Endothelial cell of umbilical vein (primary cell): ENCODE results near the gene CD207. TPM values are rescaled to one million over a fixed set of nuclear protein-coding genes. Genes with fewer than 3 reads are reported as not detected.

Source experiments
- BruUV-seq: library from RNA; stranded (reverse); fragments of 400-500 nt; replicated peaks from 2 replicates; lab custom pipeline; 2021; lab: Mats Ljungman, UMichigan
- CTCF ChIA-PET: fragments of 300-600, 350-600 bp; sonication (Branson Sonifier 250); formaldehyde crosslinking; loops from one replicate; lab custom pipeline; 2021; ENCODE audit warnings: antibody characterized with exemption, inconsistent platforms; lab: Charles Lee
- POLR2A ChIA-PET: fragments of 300-600, 350-600 bp; sonication (Branson Sonifier 250); formaldehyde crosslinking; loops from one replicate; lab custom pipeline; 2021; ENCODE audit warnings: antibody characterized with exemption, inconsistent platforms; lab: Charles Lee
- DNase-seq: peaks from one replicate; pipeline ENCODE4 v3.0.0-alpha.2; 2011; ENCODE audit warnings: low read depth, low spot score
- FAIRE-seq: peaks from 2 replicates; lab custom pipeline; 2011; peaks lifted over from hg19 to GRCh38; lab: Jason Lieb, UNC
- H2AFZ ChIP-seq: 2 replicates; pipeline ENCODE4 v1.6.0; 2012; ENCODE audit warnings: low read depth, low read length, control low read depth, inconsistent platforms
- H3K27ac ChIP-seq: 2 replicates; pipeline ENCODE4 v1.5.1; 2011; ENCODE audit warnings: low read depth, mild to moderate bottlenecking, control low read depth, low read length, moderate library complexity; ENCODE audit not compliant: insufficient read depth
- H3K27me3 ChIP-seq, 2 experiments: 2 replicates each; pipeline versions ENCODE4 v1.6.0 to v1.6.1; 2011; ENCODE audit warnings: low read length in 2 of 2, mixed read lengths in 1 of 2; ENCODE audit not compliant: control insufficient read depth in 2 of 2, insufficient read depth in 2 of 2
- H3K36me3 ChIP-seq, 2 experiments: 2 replicates in 1 of 2; 3 replicates in 1 of 2; pipeline ENCODE4 v1.5.1; 2011; ENCODE audit warnings: low read length in 2 of 2, mild to moderate bottlenecking in 1 of 2, moderate library complexity in 1 of 2; ENCODE audit not compliant: control insufficient read depth in 2 of 2, insufficient read depth in 2 of 2; ENCODE audit errors: extremely low read depth in 1 of 2
- H3K4me1 ChIP-seq: 3 replicates; pipeline ENCODE4 v1.5.1; 2011; ENCODE audit warnings: mild to moderate bottlenecking, low read length; ENCODE audit not compliant: control insufficient read depth, insufficient read depth; ENCODE audit errors: extremely low read depth
- H3K4me2 ChIP-seq: 2 replicates; pipeline ENCODE4 v1.6.1; 2011; ENCODE audit warnings: low read length, control low read depth, mixed read lengths; ENCODE audit not compliant: insufficient read depth
- H3K4me3 ChIP-seq, 3 experiments: fragments of 200-600 bp in 1 of 3; sonication (generic), shearing (Covaris generic) in 1 of 3; replicated peaks in 1 of 3; 2 replicates each; pipeline ENCODE4 v1.5.1; 2011 to 2016; ENCODE audit warnings: control low read depth in 3 of 3, low read length in 3 of 3, mild to moderate bottlenecking in 2 of 3, inconsistent platforms in 1 of 3, low read depth in 1 of 3, moderate library complexity in 1 of 3; ENCODE audit not compliant: insufficient read depth in 1 of 3
- H3K79me2 ChIP-seq: 2 replicates; pipeline ENCODE4 v1.6.0; 2012; ENCODE audit warnings: low read length, inconsistent platforms; ENCODE audit not compliant: control insufficient read depth, insufficient read depth
- H3K9ac ChIP-seq: replicated peaks from 2 replicates; pipeline ENCODE3; 2011; ENCODE audit warnings: low read length, control low read depth; ENCODE audit not compliant: insufficient read depth; ENCODE audit errors: extremely low read depth
- H3K9me1 ChIP-seq: replicated peaks from 3 replicates; pipeline ENCODE4 v1.6.0; 2011; ENCODE audit warnings: mild to moderate bottlenecking, low read length; ENCODE audit not compliant: control insufficient read depth, insufficient read depth; ENCODE audit errors: extremely low read depth
- H3K9me3 ChIP-seq: replicated peaks from 2 replicates; pipeline ENCODE4 v1.5.1; 2012; ENCODE audit warnings: low read length, inconsistent platforms; ENCODE audit not compliant: control insufficient read depth, insufficient read depth
- H4K20me1 ChIP-seq: replicated peaks from 2 replicates; pipeline ENCODE3; 2011; ENCODE audit warnings: mild to moderate bottlenecking, low read length; ENCODE audit not compliant: control insufficient read depth, insufficient read depth; ENCODE audit errors: extremely low read depth
- EZH2 ChIP-seq: IDR thresholded peaks from 2 replicates; pipeline ENCODE4 v1.6.1; 2012; ENCODE audit warnings: borderline replicate concordance, low read depth, mild to moderate bottlenecking, moderate library complexity, low read length, inconsistent platforms; ENCODE audit not compliant: severe bottlenecking
- FOS ChIP-seq: IDR thresholded peaks from 2 replicates; pipeline ENCODE4 v1.6.1; 2011; ENCODE audit warnings: mild to moderate bottlenecking, low read length, moderate library complexity, borderline replicate concordance; ENCODE audit not compliant: insufficient read depth
- GATA2 ChIP-seq: IDR thresholded peaks from 2 replicates; pipeline ENCODE4 v1.7.0; 2011; ENCODE audit warnings: low read depth, mild to moderate bottlenecking, moderate library complexity, mixed read lengths, low read length; ENCODE audit not compliant: insufficient read length, insufficient read depth
- JUN ChIP-seq: IDR thresholded peaks from 2 replicates; pipeline ENCODE4 v1.6.1; 2011; ENCODE audit warnings: borderline replicate concordance, low read depth; ENCODE audit not compliant: insufficient read length, insufficient read depth
- MYC ChIP-seq: IDR thresholded peaks from one replicate; pipeline ENCODE4 v1.6.1; 2011; ENCODE audit warnings: mild to moderate bottlenecking, low read depth, low read length
- POLR2A ChIP-seq: IDR thresholded peaks from 2 replicates; pipeline ENCODE4 v1.6.1; 2012; ENCODE audit warnings: low read depth, mild to moderate bottlenecking, control low read depth, low read length
- POLR2AphosphoS5 ChIP-seq: IDR thresholded peaks from 2 replicates; pipeline ENCODE4 v1.6.1; 2012; ENCODE audit warnings: low read depth, mild to moderate bottlenecking, control low read depth, low read length, moderate library complexity; ENCODE audit not compliant: insufficient read depth
- dilution Hi-C: fragments of 300-500 bp; cut with MboI; formaldehyde crosslinking; loops from one replicate; pipeline ENCODE4 v1.15.0; 2019; ENCODE audit warnings: low sequenced_read_pairs; ENCODE audit not compliant: extremely low pct_ligation_motif_present
- intact Hi-C: fragments of 100-400 bp; cut with micrococcal nuclease; formaldehyde crosslinking; loops from one replicate; pipeline ENCODE4 v1.10.0; 2022
- polyA plus RNA-seq, 4 experiments: library from polyadenylated mRNA; depleted of rRNA in 3 of 4; stranded (reverse) in 3 of 4; unstranded in 1 of 4; fragments of >200 nt; gene quantifications; 2 replicates each; pipeline versions ENCODE4 v1.2.1 to v1.2.3, GENCODE V29; 2011 to 2012; ENCODE audit warnings: missing spikeins in 1 of 4
- total RNA-seq: library from RNA; stranded (reverse); gene quantifications from 2 replicates; pipeline ENCODE4 v1.2.3, GENCODE V29; 2021
- TF ChIP-seq, protein P1 (sequence below): IDR thresholded peaks from 2 replicates; pipeline ENCODE4 v1.6.1; 2011; ENCODE audit not compliant: insufficient read depth, insufficient read length
- TF ChIP-seq, protein P2 (sequence below), 2 donors: IDR thresholded peaks; 1 replicate in 1 of 2; 2 replicates in 1 of 2; pipeline ENCODE4 v1.5.1; 2011; ENCODE audit warnings: low read length in 2 of 2, mild to moderate bottlenecking in 2 of 2, moderate library complexity in 2 of 2, control low read depth in 1 of 2, inconsistent platforms in 1 of 2, low read depth in 1 of 2; ENCODE audit not compliant: insufficient read depth in 1 of 2; ENCODE audit errors: extremely low read depth in 1 of 2

CD207 gene
- total and polyA plus RNA-seq, 2 donors (not counting 3 experiments of a cell fraction or from before 2014, with no cell fraction given), result not detected

DNA sequence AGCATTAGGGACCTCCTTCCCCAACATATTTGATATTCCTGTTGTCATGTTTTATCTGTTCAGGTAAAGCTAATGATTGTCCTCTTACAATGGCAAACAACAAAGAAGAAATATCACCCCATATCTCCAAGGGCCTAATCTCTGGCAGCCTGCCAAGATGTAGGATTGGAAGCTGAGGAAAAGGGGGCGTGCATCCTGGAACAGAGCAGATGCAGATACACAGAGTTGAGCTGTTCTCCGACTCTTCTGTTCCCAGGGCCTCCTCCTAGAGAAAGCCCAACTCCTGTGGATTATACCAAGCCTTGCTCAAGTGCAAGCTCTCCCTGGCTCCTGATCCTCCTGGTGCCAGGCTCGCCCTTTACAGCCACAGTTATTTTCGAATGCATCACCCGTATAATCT lies 35.2 kb upstream of the CD207 start:
- H3K4me2 ChIP-seq, result no peak overlapping the region
- H2AFZ ChIP-seq, result no peak overlapping the region
- no peaks in the 10 kb centered on the region for H4K20me1 ChIP-seq
- DNase-seq (no peak), FAIRE-seq (no peak)
- POLR2A ChIA-PET, result no interaction called here
- dilution Hi-C loops (no loop called here), intact Hi-C loops (loop anchor here (1.0 kb wide), 4 partner anchors 50 to 107 kb away; no protein-coding TSS in a partner anchor)
- H3K36me3 ChIP-seq, result no peaks in the 10 kb centered on the region
- H3K4me1 ChIP-seq, result peaks cover 2% of the 10 kb centered on the region
- CTCF ChIA-PET, result interaction anchor here (0.7 to 11.8 kb wide), 18 partner anchors 14 to 567 kb away, joined by 3 to 328 read pairs (median 7); partner anchors contain the start of gene FIGLA
- H3K9me3 ChIP-seq, result no peaks in the 10 kb centered on the region
- H3K27me3 ChIP-seq, result peaks cover 19 to 24% of the 10 kb centered on the region in 2 experiments
- no peak for TF ChIP-seq POLR2A
- TF ChIP-seq FOS, result no peak
- TF ChIP-seq, protein P1, sequence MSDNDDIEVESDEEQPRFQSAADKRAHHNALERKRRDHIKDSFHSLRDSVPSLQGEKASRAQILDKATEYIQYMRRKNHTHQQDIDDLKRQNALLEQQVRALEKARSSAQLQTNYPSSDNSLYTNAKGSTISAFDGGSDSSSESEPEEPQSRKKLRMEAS, result no peak
- TF ChIP-seq EZH2, result no peak
- no peak for TF ChIP-seq MYC
- TF ChIP-seq POLR2AphosphoS5, result no peak
- no peak for TF ChIP-seq GATA2
- TF ChIP-seq, protein P2, sequence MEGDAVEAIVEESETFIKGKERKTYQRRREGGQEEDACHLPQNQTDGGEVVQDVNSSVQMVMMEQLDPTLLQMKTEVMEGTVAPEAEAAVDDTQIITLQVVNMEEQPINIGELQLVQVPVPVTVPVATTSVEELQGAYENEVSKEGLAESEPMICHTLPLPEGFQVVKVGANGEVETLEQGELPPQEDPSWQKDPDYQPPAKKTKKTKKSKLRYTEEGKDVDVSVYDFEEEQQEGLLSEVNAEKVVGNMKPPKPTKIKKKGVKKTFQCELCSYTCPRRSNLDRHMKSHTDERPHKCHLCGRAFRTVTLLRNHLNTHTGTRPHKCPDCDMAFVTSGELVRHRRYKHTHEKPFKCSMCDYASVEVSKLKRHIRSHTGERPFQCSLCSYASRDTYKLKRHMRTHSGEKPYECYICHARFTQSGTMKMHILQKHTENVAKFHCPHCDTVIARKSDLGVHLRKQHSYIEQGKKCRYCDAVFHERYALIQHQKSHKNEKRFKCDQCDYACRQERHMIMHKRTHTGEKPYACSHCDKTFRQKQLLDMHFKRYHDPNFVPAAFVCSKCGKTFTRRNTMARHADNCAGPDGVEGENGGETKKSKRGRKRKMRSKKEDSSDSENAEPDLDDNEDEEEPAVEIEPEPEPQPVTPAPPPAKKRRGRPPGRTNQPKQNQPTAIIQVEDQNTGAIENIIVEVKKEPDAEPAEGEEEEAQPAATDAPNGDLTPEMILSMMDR (IDR thresholded peaks at IDR 0.05; ENCODE audit: extremely low read depth in 1 of 2, insufficient read depth in 1 of 2, low read depth in 1 of 2, low read length in 2 of 2), result no peak
- no peak for TF ChIP-seq JUN
- H3K79me2 ChIP-seq, result no peaks in the 10 kb centered on the region
- no TSS peak for BruUV-seq
- no peak overlapping the region for H3K27ac ChIP-seq
- H3K9ac ChIP-seq, result no peak overlapping the region
- no peaks in the 10 kb centered on the region for H3K9me1 ChIP-seq
- H3K4me3 ChIP-seq, result no peak overlapping the region
